ENCODE data around the gene ZNF76.

ZNF76 gene

DNA sequence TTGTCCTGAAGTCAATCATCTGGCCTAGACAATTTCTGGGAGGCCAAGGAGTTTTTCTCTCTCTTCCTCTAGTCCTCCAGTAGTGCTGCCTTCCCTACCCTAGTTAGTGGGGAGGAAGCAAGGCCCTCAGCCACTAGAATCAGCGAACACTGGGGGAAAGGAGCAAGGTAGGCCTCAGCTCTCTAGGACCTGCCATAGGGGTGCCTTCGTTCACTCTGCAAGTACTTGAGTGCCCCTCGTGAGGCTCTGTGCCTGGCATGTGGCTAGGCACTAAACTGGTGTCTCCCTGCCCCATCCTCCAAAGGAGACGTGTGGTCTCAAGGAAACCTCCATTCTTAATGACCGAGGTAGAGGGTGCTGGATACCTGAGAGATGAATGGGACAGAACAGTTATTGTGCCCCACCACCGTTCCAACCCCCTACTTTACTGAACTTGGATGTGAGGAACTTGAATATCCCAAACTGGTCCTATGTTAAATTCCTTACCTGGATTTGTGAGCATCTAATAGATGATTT, 39.1 kb downstream of the ZNF76 start:
- H3K79me1 ChIP-seq (ENCODE audit: low read length): no peaks in the 10 kb centered on the region
- peak overlapping the region; percentile 73 for H3K9ac ChIP-seq (ENCODE audit: low read length)
- H2BK120ac ChIP-seq (ENCODE audit: low read depth, low read length): no peak overlapping the region
- WGBS (ENCODE audit: extremely low coverage, insufficient coverage, low lambda C conversion rate): no CpG with 5 or more reads among the region's 6 CpGs
- H3K4me3 ChIP-seq (ENCODE audit: low read length): no peak overlapping the region
- H3K36me3 ChIP-seq (ENCODE audit: control insufficient read depth, insufficient read depth, low read length): no peaks in the 10 kb centered on the region
- H2BK15ac ChIP-seq (replicated peaks; ENCODE audit: low read depth): no peak overlapping the region
- H3K18ac ChIP-seq (ENCODE audit: low read length): no peak overlapping the region
- H2BK5ac ChIP-seq (ENCODE audit: low read length): no peak overlapping the region
- H4K5ac ChIP-seq (ENCODE audit: low read length): no peak overlapping the region
- no peak overlapping the region for H4K8ac ChIP-seq (ENCODE audit: low read depth, low read length)
- no peak overlapping the region for H3K4ac ChIP-seq (ENCODE audit: low read depth, low read length)
- peak overlapping the region; percentile 91 for H3K56ac ChIP-seq (ENCODE audit: low read length)
- no peak for DNase-seq
- no peak overlapping the region for H3K4me2 ChIP-seq (ENCODE audit: low read length)
- H3K23ac ChIP-seq (ENCODE audit: low read length): no peak overlapping the region
- no peak overlapping the region for H3K27ac ChIP-seq (ENCODE audit: low read depth, low read length)
- no peak overlapping the region for H2AK5ac ChIP-seq (ENCODE audit: low read length)
- H3K27me3 ChIP-seq (ENCODE audit: insufficient read depth, low read length, poor library complexity): no peaks in the 10 kb centered on the region
- peaks cover 8% of the 10 kb centered on the region for H3K4me1 ChIP-seq (ENCODE audit: control insufficient read depth, low read depth, low read length)
- H3K79me2 ChIP-seq (ENCODE audit: control insufficient read depth, insufficient read depth, low read length): no peaks in the 10 kb centered on the region

DNA sequence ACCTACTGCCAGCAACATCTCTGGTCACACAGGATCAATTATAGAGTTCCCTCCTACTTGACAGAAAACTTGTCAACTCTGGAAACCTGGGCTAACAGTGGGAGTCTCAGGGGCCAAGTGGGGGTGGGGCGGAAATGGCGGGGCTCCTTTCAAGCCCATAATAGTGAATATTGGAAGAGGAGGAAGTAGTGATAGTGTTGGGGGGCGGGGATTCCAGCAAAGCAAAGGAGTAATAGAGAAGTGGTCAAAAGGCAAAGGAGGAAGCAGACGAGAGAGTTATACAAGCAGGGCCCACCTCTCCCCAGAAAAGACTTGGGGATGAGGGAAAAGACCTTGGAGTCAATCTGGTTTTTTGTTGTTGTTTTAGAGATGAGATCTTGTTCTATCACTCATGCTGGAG, 40.1 kb downstream of the ZNF76 start:
- Histone ChIP-seq H2BK5ac (ENCODE audit: low read length) (no peak overlapping the region), H3K36me3 (ENCODE audit: control insufficient read depth, insufficient read depth, low read length) (no peaks in the 10 kb centered on the region), H2AK5ac (ENCODE audit: low read length) (no peak overlapping the region), H4K8ac (ENCODE audit: low read depth, low read length) (no peak overlapping the region), H3K56ac (ENCODE audit: low read length) (no peak overlapping the region), H3K4me2 (ENCODE audit: low read length) (no peak overlapping the region), H3K27me3 (ENCODE audit: insufficient read depth, low read length, poor library complexity) (no peaks in the 10 kb centered on the region), H3K79me1 (ENCODE audit: low read length) (no peaks in the 10 kb centered on the region), H3K4me3 (ENCODE audit: low read length) (no peak overlapping the region), H3K23ac (ENCODE audit: low read length) (no peak overlapping the region), H3K79me2 (ENCODE audit: control insufficient read depth, insufficient read depth, low read length) (no peaks in the 10 kb centered on the region), H2BK15ac (replicated peaks; ENCODE audit: low read depth) (no peak overlapping the region), H3K4ac (ENCODE audit: low read depth, low read length) (no peak overlapping the region), H3K27ac (ENCODE audit: low read depth, low read length) (no peak overlapping the region), H4K5ac (ENCODE audit: low read length) (no peak overlapping the region), H3K4me1 (ENCODE audit: control insufficient read depth, low read depth, low read length) (peaks cover 8% of the 10 kb centered on the region), H3K18ac (ENCODE audit: low read length) (no peak overlapping the region), H2BK120ac (ENCODE audit: low read depth, low read length) (no peak overlapping the region), H3K9ac (ENCODE audit: low read length) (peak overlapping the region; percentile 35)
- no peak for DNase-seq
- WGBS (ENCODE audit: extremely low coverage, insufficient coverage, low lambda C conversion rate): no CpG with 5 or more reads among the region's 4 CpGs

DNA sequence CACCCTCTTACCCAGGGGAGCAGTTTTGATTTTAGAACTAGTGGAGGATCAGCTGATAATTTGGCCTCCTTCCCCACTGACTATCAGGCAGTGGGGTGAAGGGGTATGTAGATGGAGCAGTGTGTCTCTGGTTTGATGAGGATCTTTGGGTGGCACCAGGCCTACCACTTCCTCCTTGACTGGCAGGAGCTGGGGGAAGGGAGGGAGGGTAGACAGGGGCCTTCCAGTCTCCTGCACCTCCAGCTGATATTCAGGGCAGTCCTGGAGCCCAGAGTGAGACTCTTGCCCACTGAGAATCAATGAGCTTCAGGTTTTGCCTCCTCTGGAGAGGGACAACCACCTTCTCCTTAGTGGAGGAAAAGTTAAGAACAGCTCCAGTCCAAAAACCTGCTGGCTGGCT, 41.3 kb downstream of the ZNF76 start:
- Histone ChIP-seq H3K4me2 (ENCODE audit: low read length) (no peak overlapping the region), H3K56ac (ENCODE audit: low read length) (no peak overlapping the region), H3K36me3 (ENCODE audit: control insufficient read depth, insufficient read depth, low read length) (no peaks in the 10 kb centered on the region), H3K27ac (ENCODE audit: low read depth, low read length) (no peak overlapping the region), H3K4ac (ENCODE audit: low read depth, low read length) (no peak overlapping the region), H2BK15ac (replicated peaks; ENCODE audit: low read depth) (no peak overlapping the region), H3K18ac (ENCODE audit: low read length) (no peak overlapping the region), H2BK5ac (ENCODE audit: low read length) (no peak overlapping the region), H3K9ac (ENCODE audit: low read length) (no peak overlapping the region), H3K4me3 (ENCODE audit: low read length) (no peak overlapping the region), H3K79me2 (ENCODE audit: control insufficient read depth, insufficient read depth, low read length) (no peaks in the 10 kb centered on the region), H4K5ac (ENCODE audit: low read length) (no peak overlapping the region), H3K79me1 (ENCODE audit: low read length) (no peaks in the 10 kb centered on the region), H4K8ac (ENCODE audit: low read depth, low read length) (no peak overlapping the region), H2BK120ac (ENCODE audit: low read depth, low read length) (no peak overlapping the region), H3K27me3 (ENCODE audit: insufficient read depth, low read length, poor library complexity) (no peaks in the 10 kb centered on the region), H2AK5ac (ENCODE audit: low read length) (no peak overlapping the region), H3K4me1 (ENCODE audit: control insufficient read depth, low read depth, low read length) (peaks cover 8% of the 10 kb centered on the region), H3K23ac (ENCODE audit: low read length) (no peak overlapping the region)
- DNase-seq: no peak

DNA sequence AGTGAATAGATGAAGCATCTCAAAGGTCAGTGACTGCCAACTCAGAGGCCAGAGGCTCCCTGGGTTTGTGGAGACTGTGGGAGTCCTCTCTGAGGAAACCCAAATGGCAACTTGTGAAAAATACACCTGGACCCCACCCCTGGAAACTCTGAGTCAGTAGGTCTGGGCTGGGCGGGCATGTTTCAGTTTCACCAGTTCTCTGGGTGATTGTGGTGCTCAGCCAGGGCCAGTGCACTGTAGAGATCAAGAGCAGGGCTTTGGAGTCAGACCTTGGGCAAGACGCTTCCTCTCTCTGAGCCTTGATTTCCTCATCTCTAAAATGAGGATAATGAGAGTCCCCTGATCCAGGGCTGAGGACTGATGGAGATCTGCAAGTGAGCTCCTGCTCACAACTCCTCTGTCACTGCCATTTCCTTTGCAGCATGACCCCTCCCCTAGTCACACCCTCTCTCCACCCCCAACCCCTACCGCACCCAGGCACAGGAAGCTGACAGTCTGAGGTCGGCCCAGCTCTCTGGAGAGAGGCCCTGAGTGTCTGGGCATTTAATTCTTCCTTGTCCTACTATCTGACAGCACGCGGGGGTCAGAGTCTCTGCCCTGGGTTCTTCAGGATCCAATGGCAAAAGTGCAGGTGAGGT, 43.2 kb downstream of the ZNF76 start:
- Histone ChIP-seq H3K4me2 (ENCODE audit: low read length) (no peak overlapping the region), H3K27ac (ENCODE audit: low read depth, low read length) (no peak overlapping the region), H3K79me2 (ENCODE audit: control insufficient read depth, insufficient read depth, low read length) (no peaks in the 10 kb centered on the region), H3K4ac (ENCODE audit: low read depth, low read length) (peak overlapping the region; percentile 25), H3K56ac (ENCODE audit: low read length) (peak overlapping the region; percentile 69), H3K23ac (ENCODE audit: low read length) (no peak overlapping the region), H3K9ac (ENCODE audit: low read length) (peak overlapping the region; percentile 56), H3K79me1 (ENCODE audit: low read length) (no peaks in the 10 kb centered on the region), H3K18ac (ENCODE audit: low read length) (no peak overlapping the region), H3K27me3 (ENCODE audit: insufficient read depth, low read length, poor library complexity) (no peaks in the 10 kb centered on the region), H2AK5ac (ENCODE audit: low read length) (no peak overlapping the region), H3K4me1 (ENCODE audit: control insufficient read depth, low read depth, low read length) (peaks cover 8% of the 10 kb centered on the region), H3K4me3 (ENCODE audit: low read length) (no peak overlapping the region), H4K8ac (ENCODE audit: low read depth, low read length) (no peak overlapping the region), H3K36me3 (ENCODE audit: control insufficient read depth, insufficient read depth, low read length) (no peaks in the 10 kb centered on the region), H2BK15ac (replicated peaks; ENCODE audit: low read depth) (no peak overlapping the region), H4K5ac (ENCODE audit: low read length) (peak overlapping the region; percentile 78), H2BK5ac (ENCODE audit: low read length) (no peak overlapping the region), H2BK120ac (ENCODE audit: low read depth, low read length) (no peak overlapping the region)
- no CpG with 5 or more reads among the region's 6 CpGs for WGBS (ENCODE audit: extremely low coverage, insufficient coverage, low lambda C conversion rate)
- DNase-seq: peak; percentile 81

DNA sequence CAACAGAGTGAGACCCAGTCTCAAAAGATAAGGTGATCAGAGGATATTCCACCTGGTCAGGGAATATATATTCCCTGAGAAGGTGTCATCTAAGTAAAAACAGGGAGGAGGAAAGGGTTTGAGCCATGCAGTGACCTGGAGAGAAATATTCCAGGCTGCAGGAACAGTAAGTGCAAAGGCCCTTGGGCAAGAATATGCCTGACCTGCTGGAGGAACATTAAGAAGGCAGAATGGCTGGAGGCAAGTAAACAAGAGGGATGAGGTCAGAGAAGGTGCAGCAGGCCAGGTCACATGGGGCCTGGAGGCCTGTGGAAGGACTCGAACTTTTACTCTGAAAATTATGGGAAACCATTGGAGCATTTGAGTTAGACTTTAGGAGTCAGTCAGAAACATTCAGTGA, 44.8 kb downstream of the ZNF76 start:
- Histone ChIP-seq H2BK15ac (replicated peaks; ENCODE audit: low read depth) (no peak overlapping the region), H3K56ac (ENCODE audit: low read length) (no peak overlapping the region), H3K4me1 (ENCODE audit: control insufficient read depth, low read depth, low read length) (peaks cover 5% of the 10 kb centered on the region), H3K79me2 (ENCODE audit: control insufficient read depth, insufficient read depth, low read length) (no peaks in the 10 kb centered on the region), H2AK5ac (ENCODE audit: low read length) (no peak overlapping the region), H4K8ac (ENCODE audit: low read depth, low read length) (no peak overlapping the region), H3K23ac (ENCODE audit: low read length) (no peak overlapping the region), H3K9ac (ENCODE audit: low read length) (no peak overlapping the region), H3K4me2 (ENCODE audit: low read length) (no peak overlapping the region), H2BK120ac (ENCODE audit: low read depth, low read length) (no peak overlapping the region), H3K79me1 (ENCODE audit: low read length) (no peaks in the 10 kb centered on the region), H3K4ac (ENCODE audit: low read depth, low read length) (no peak overlapping the region), H3K36me3 (ENCODE audit: control insufficient read depth, insufficient read depth, low read length) (no peaks in the 10 kb centered on the region), H3K27ac (ENCODE audit: low read depth, low read length) (no peak overlapping the region), H2BK5ac (ENCODE audit: low read length) (no peak overlapping the region), H3K4me3 (ENCODE audit: low read length) (no peak overlapping the region), H4K5ac (ENCODE audit: low read length) (no peak overlapping the region), H3K27me3 (ENCODE audit: insufficient read depth, low read length, poor library complexity) (no peaks in the 10 kb centered on the region), H3K18ac (ENCODE audit: low read length) (no peak overlapping the region)
- no peak for DNase-seq
- WGBS (ENCODE audit: extremely low coverage, insufficient coverage, low lambda C conversion rate): no CpG with 5 or more reads among the region's 1 CpG

DNA sequence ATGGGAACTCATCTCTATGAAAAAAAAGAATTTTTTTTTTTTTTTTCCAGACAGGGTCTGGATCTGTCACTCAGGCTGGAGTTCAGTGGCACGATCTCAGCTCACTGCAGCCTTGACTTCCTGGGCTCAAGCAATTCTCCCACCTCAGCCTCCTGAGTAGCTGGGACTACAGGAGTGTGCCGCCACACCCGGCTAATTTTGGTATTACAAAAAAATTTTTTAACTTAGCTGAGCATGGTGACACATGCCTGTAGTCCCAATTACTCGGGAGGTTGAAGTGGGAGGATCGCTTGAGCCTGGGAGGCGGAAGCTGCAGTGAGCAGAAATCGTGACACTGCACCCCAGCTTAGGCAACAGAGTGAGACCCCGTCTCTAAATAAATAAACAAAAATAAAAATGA, 45.6 kb downstream of the ZNF76 start:
- Histone ChIP-seq H3K4me1 (ENCODE audit: control insufficient read depth, low read depth, low read length) (peaks cover 2% of the 10 kb centered on the region), H2BK120ac (ENCODE audit: low read depth, low read length) (no peak overlapping the region), H4K8ac (ENCODE audit: low read depth, low read length) (no peak overlapping the region), H2BK5ac (ENCODE audit: low read length) (no peak overlapping the region), H3K9ac (ENCODE audit: low read length) (no peak overlapping the region), H3K36me3 (ENCODE audit: control insufficient read depth, insufficient read depth, low read length) (no peaks in the 10 kb centered on the region), H3K4me2 (ENCODE audit: low read length) (no peak overlapping the region), H2AK5ac (ENCODE audit: low read length) (no peak overlapping the region), H2BK15ac (replicated peaks; ENCODE audit: low read depth) (no peak overlapping the region), H4K5ac (ENCODE audit: low read length) (no peak overlapping the region), H3K23ac (ENCODE audit: low read length) (no peak overlapping the region), H3K4ac (ENCODE audit: low read depth, low read length) (no peak overlapping the region), H3K79me2 (ENCODE audit: control insufficient read depth, insufficient read depth, low read length) (no peaks in the 10 kb centered on the region), H3K79me1 (ENCODE audit: low read length) (no peaks in the 10 kb centered on the region), H3K18ac (ENCODE audit: low read length) (no peak overlapping the region), H3K4me3 (ENCODE audit: low read length) (no peak overlapping the region), H3K56ac (ENCODE audit: low read length) (no peak overlapping the region), H3K27ac (ENCODE audit: low read depth, low read length) (no peak overlapping the region), H3K27me3 (ENCODE audit: insufficient read depth, low read length, poor library complexity) (no peaks in the 10 kb centered on the region)
- peak; percentile 43 for DNase-seq
- no CpG with 5 or more reads among the region's 8 CpGs for WGBS (ENCODE audit: extremely low coverage, insufficient coverage, low lambda C conversion rate)
